Measurements from ENCODE around the gene DNAJC10.

DNA sequence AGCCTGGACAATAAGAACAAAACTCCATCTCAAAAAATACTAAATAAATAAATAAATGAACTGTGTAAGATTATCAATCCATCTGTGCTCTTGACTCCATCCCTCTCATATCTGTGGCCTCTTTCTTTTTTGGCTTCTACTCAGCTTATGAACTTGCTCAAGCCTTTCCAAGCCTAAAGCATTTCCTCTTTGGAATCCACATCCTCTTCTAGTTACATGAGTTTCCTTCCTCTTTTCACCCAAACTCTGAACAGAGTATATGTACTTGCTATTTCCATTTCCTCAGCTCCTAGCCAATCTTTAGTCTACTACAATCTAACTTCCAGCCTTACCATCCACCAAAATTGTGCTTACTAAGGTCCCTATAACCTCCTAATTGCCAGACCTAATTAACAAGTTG lies 2.5 kb upstream of the DNAJC10 start:
- TF ChIP-seq, protein P1, sequence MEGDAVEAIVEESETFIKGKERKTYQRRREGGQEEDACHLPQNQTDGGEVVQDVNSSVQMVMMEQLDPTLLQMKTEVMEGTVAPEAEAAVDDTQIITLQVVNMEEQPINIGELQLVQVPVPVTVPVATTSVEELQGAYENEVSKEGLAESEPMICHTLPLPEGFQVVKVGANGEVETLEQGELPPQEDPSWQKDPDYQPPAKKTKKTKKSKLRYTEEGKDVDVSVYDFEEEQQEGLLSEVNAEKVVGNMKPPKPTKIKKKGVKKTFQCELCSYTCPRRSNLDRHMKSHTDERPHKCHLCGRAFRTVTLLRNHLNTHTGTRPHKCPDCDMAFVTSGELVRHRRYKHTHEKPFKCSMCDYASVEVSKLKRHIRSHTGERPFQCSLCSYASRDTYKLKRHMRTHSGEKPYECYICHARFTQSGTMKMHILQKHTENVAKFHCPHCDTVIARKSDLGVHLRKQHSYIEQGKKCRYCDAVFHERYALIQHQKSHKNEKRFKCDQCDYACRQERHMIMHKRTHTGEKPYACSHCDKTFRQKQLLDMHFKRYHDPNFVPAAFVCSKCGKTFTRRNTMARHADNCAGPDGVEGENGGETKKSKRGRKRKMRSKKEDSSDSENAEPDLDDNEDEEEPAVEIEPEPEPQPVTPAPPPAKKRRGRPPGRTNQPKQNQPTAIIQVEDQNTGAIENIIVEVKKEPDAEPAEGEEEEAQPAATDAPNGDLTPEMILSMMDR (IDR thresholded peaks at IDR 0.05), result no peak
- TF ChIP-seq EZH2phosphoT487 (IDR thresholded peaks at IDR 0.05), result no peak

All from neural progenitor cell (in vitro differentiated cells).